ENCODE results near the gene GPR183.

GPR183 gene

DNA sequence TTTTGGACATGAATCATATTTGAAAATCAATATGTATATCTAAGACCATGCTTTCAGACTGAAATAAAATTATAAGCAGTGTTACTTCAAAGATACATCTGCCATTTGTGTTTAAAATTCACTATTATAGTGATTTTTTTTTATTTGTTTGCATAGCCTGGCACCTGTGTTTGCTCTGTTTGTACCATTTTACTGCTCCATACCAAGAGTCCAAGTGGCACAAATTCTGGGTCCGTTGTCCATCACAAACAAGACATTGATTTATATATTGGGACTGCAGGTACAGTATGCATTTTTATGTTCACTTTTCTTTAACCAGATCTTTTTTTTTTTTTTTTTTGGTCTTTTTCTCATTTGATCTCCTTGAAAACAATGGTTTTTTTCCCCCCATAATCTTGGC is 6.7 kb upstream of the GPR183 start:
- peaks cover 0 to 7% (median 0%) of the 10 kb centered on the region in 11 experiments; a peak in 3 of 22 replicates for H3K9me3 ChIP-seq (replicated peaks in 1 of 11)
- H3K9ac ChIP-seq = peak overlapping the region in 7 of 11 experiments; percentile 69 to 79 (median 75); a peak in 13 of 22 replicates
- H4K20me1 ChIP-seq = peaks cover 0 to 10% (median 0%) of the 10 kb centered on the region in 11 experiments; a peak in 2 of 22 replicates
- H3K27me3 ChIP-seq = no peaks in the 10 kb centered on the region
- TF ChIP-seq Cebpa-rat (IDR thresholded peaks at IDR 0.05) = no peak
- peak overlapping the region in 7 of 10 experiments; percentile 6 to 47 (median 32); a peak in 9 of 20 replicates for H3K4me3 ChIP-seq
- H3K4me2 ChIP-seq = peak overlapping the region in 8 of 11 experiments; percentile 72 to 87 (median 83); a peak in 15 of 22 replicates
- H3K27ac ChIP-seq = peak overlapping the region; percentile 57 to 98 (median 93); a peak in 20 of 22 replicates
- peaks cover 0 to 99% (median 88%) of the 10 kb centered on the region in 10 experiments; a peak in 18 of 20 replicates for H3K4me1 ChIP-seq
- peaks cover 31 to 73% (median 61%) of the 10 kb centered on the region in 11 experiments for H3K36me3 ChIP-seq

DNA sequence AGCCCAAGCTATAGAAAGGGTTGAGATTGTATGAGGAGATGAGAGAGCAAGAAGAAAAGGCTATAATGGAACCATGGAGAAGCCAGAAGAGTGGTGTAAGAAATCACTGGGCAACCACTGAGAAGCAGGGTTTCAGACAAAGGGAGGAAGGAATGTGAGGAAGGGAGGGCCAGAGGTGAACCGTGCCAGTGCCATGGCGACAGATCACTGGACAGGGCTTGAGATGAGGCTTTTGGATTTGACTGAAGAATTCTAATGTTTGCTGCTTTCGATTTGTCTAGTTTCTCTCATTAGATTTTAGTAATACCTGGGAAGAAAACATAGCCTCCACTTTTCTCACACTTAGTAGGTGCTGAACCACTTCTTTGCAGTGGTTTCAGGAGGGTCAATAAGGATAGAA is 6.3 kb upstream of the GPR183 start:
- no peak for TF ChIP-seq Cebpa-rat (IDR thresholded peaks at IDR 0.05)
- Histone ChIP-seq H4K20me1 (peaks cover 0 to 10% (median 0%) of the 10 kb centered on the region in 11 experiments; a peak in 2 of 22 replicates), H3K4me1 (peaks cover 0 to 99% (median 84%) of the 10 kb centered on the region in 10 experiments; a peak in 18 of 20 replicates)

DNA sequence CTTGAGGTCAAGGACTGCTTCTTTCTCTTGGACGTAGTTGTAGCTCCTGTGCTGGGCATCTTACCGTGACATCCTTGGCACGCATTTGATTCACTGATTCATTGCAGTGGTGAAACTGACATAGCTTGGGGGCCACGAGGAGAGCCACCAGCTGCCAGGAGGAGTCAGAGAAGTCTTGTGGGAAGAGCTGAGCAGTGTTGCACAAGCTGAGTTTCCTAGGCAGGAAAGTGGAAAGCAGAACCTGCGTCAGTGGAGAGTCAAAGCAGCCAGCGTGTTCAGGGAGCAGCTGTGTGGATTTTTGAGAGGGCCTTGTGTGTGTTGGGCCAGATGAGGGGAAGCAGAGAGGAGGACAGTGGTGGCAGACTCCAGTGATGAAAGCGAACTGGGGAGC is 5.3 kb upstream of the GPR183 start:
- H3K9ac ChIP-seq = peak overlapping the region in 10 of 11 experiments; percentile 20 to 79 (median 74); a peak in 19 of 22 replicates
- H3K4me2 ChIP-seq = peak overlapping the region in 10 of 11 experiments; percentile 20 to 87 (median 81); a peak in 20 of 22 replicates
- H4K20me1 ChIP-seq = peaks cover 0 to 10% (median 0%) of the 10 kb centered on the region in 11 experiments; a peak in 2 of 22 replicates
- H3K36me3 ChIP-seq = peaks cover 24 to 73% (median 60%) of the 10 kb centered on the region in 11 experiments
- H3K4me3 ChIP-seq = peak overlapping the region in 4 of 10 experiments; percentile 10 to 47 (median 16); a peak in 2 of 20 replicates
- no peaks in the 10 kb centered on the region for H3K27me3 ChIP-seq
- H3K4me1 ChIP-seq = peaks cover 0 to 100% (median 87%) of the 10 kb centered on the region in 10 experiments; a peak in 18 of 20 replicates
- H3K27ac ChIP-seq = peak overlapping the region; percentile 57 to 98 (median 93)
- H3K9me3 ChIP-seq (replicated peaks in 1 of 11) = peaks cover 0 to 19% (median 11%) of the 10 kb centered on the region in 11 experiments; a peak in 15 of 22 replicates
- peak in 10 of 11 experiments; percentile 29 to 96 (median 86); a peak in 17 of 22 replicates for TF ChIP-seq Cebpa-rat (IDR thresholded peaks at IDR 0.05)

More for the DNA sequence above, 6.3 kb upstream of the GPR183 start:
- peaks cover 31 to 73% (median 61%) of the 10 kb centered on the region in 11 experiments for H3K36me3 ChIP-seq
- H3K4me2 ChIP-seq = peak overlapping the region in 9 of 11 experiments; percentile 56 to 87 (median 81); a peak in 19 of 22 replicates
- H3K9me3 ChIP-seq (replicated peaks in 1 of 11) = peaks cover 0 to 12% (median 3%) of the 10 kb centered on the region in 11 experiments; a peak in 12 of 22 replicates
- H3K27me3 ChIP-seq = no peaks in the 10 kb centered on the region
- peak overlapping the region; percentile 57 to 98 (median 93); a peak in 21 of 22 replicates for H3K27ac ChIP-seq
- H3K9ac ChIP-seq = peak overlapping the region in 10 of 11 experiments; percentile 19 to 79 (median 74); a peak in 18 of 22 replicates
- H3K4me3 ChIP-seq = peak overlapping the region in 8 of 10 experiments; percentile 6 to 47 (median 28); a peak in 11 of 20 replicates

DNA sequence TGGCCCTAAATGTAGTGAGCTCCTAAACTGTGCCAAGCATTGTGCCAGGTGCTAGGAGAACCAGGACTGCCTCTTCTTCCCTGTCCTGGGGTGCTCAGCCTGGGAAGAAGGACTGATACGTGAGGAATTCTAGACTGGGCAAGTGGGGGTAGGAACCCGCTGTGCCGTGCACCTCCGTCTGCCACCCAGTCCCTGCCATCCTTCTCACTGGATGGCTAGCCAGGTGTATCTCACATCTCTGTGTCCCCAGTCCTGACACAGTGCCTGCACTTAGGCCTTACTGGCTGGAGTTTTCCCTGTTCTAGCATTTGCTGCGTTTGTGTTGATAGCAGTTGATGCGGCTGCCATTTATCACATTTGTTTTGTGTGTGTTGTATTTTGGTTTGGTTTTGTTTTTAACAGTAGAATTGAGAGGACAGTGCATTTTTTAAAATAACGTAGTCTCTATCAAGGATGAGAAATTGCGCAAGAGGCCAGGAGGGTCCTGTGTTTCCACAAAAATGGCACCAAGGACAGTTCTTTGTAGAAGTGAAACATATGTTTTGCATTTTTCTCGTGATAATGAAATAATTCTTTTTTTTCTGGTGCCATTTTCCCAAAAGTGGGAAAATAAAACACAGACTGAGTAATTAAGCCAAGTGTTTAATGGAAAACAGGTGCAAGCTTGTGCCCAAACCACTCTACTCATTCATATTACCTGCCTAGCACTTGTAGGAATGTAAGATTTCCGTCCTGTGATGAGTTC is 4.7 kb upstream of the GPR183 start:
- Histone ChIP-seq H3K4me3 (peak overlapping the region in 5 of 10 experiments; percentile 10 to 21 (median 15); a peak in 4 of 20 replicates), H3K4me1 (peaks cover 0 to 100% (median 87%) of the 10 kb centered on the region in 10 experiments; a peak in 18 of 20 replicates), H3K27ac (peak overlapping the region; percentile 57 to 98 (median 93)), H3K9ac (peak overlapping the region in 10 of 11 experiments; percentile 20 to 79 (median 73); a peak in 19 of 22 replicates), H3K9me3 (replicated peaks in 1 of 11) (peaks cover 0 to 19% (median 11%) of the 10 kb centered on the region in 11 experiments; a peak in 15 of 22 replicates), H4K20me1 (peaks cover 0 to 10% (median 0%) of the 10 kb centered on the region in 11 experiments; a peak in 2 of 22 replicates), H3K4me2 (peak overlapping the region in 10 of 11 experiments; percentile 20 to 87 (median 81); a peak in 20 of 22 replicates), H3K27me3 (no peaks in the 10 kb centered on the region), H3K36me3 (peaks cover 22 to 72% (median 54%) of the 10 kb centered on the region in 11 experiments)
- TF ChIP-seq Cebpa-rat (IDR thresholded peaks at IDR 0.05) = peak in 6 of 11 experiments; percentile 28 to 82 (median 60); a peak in 9 of 22 replicates

DNA sequence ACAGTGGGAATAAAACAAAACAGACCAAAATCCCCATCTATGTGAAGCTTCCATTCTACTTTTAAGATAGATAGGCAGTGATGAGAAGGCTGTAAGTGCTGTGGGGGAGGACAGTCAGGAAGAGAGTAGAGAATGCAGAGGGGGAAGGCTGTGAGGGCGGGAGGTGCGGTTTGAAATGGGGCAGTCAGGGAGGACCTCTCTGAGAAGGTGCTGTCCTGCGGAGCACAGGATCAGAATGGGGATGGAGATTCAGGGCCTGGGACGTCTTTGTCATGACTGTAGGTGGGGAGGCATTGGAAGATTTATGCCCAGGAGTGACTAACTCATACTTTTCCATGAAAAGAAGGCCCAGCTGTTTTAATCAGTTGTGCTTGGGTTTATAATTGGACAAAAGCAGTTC is 3.9 kb upstream of the GPR183 start:
- Histone ChIP-seq H3K9ac (peak overlapping the region in 7 of 11 experiments; percentile 50 to 79 (median 75); a peak in 11 of 22 replicates), H4K20me1 (peaks cover 0 to 10% (median 0%) of the 10 kb centered on the region in 11 experiments; a peak in 2 of 22 replicates), H3K36me3 (peaks cover 14 to 67% (median 52%) of the 10 kb centered on the region in 11 experiments), H3K27me3 (no peaks in the 10 kb centered on the region), H3K9me3 (replicated peaks in 1 of 11) (peaks cover 0 to 19% (median 11%) of the 10 kb centered on the region in 11 experiments; a peak in 15 of 22 replicates), H3K4me2 (peak overlapping the region in 8 of 11 experiments; percentile 21 to 87 (median 83); a peak in 15 of 22 replicates), H3K27ac (peak overlapping the region in 10 of 11 experiments; percentile 77 to 98 (median 93); a peak in 20 of 22 replicates), H3K4me1 (peaks cover 0 to 100% (median 85%) of the 10 kb centered on the region in 10 experiments; a peak in 18 of 20 replicates), H3K4me3 (no peak overlapping the region)
- TF ChIP-seq Cebpa-rat (IDR thresholded peaks at IDR 0.05) = no peak

DNA sequence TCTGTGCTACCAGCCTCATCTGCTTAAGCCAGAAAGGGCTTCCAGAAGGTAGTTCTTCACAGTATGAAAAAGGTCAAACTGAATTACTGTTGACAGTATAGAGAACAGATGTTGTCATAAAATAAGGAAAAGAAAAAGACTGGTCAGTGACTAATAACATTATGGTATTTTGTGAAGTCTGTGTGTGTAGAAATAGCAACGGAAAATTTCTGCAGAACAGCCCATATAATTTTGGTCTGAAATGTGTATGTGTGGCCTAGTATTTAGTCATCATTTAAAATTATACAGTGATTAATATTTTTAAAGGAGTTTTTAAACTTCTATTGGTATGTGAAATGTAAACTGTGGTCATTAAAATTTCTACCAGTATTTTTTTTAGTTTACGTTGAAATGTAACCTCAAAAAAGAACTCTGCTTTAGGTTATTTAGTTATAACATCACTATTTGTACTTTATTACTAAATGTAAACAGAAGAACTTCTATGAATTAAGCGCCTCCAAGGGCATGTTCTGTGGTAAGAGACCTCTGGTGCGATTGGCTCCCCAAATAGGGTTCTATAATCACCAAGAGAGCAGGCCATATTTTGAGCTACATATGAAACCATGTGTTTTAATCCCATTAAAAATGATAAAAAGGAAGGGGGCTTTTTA is 3.3 kb upstream of the GPR183 start:
- Histone ChIP-seq H3K36me3 (peaks cover 12 to 67% (median 52%) of the 10 kb centered on the region in 11 experiments), H4K20me1 (peaks cover 0 to 10% (median 0%) of the 10 kb centered on the region in 11 experiments; a peak in 2 of 22 replicates), H3K4me3 (no peak overlapping the region), H3K9ac (peak overlapping the region in 8 of 11 experiments; percentile 44 to 79 (median 75); a peak in 15 of 22 replicates), H3K27me3 (no peaks in the 10 kb centered on the region), H3K27ac (peak overlapping the region; percentile 47 to 98 (median 93)), H3K9me3 (replicated peaks in 1 of 11) (peaks cover 0 to 19% (median 11%) of the 10 kb centered on the region in 11 experiments; a peak in 15 of 22 replicates), H3K4me2 (peak overlapping the region in 8 of 11 experiments; percentile 21 to 87 (median 83); a peak in 14 of 22 replicates), H3K4me1 (peaks cover 0 to 100% (median 86%) of the 10 kb centered on the region in 10 experiments; a peak in 18 of 20 replicates)
- TF ChIP-seq Cebpa-rat (IDR thresholded peaks at IDR 0.05) = no peak

DNA sequence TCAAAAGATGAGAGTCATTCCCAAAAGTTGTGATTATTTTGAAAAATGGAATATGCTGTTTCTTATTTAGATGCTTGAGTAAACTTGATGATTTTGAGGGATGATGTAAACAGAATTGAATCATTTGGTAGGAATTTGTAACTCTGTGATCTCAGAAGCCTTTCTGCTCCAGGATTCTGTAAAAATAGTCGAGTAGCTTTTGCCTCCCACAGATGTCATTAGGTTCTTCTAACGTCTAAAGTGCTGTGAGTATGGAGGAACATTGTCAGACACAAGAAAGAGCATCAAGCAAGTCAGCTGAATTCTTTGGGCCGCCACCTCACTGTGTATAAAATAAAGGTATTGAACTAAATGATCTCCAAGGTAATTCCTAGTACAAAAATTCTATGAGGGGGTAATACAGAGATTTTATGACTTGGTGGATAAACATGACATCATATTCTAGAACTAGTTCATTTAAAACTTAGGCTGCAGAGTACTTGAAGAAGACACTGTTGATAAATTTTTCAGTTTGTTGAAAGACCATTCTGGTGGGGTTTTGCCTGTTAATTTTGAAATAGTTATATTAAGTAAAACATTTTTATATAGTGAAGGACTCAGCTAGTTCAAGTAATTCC is 1.4 kb upstream of the GPR183 start:
- Histone ChIP-seq H3K27ac (peak overlapping the region in 9 of 11 experiments; percentile 56 to 98 (median 93); a peak in 17 of 22 replicates), H3K27me3 (no peaks in the 10 kb centered on the region), H3K4me3 (no peak overlapping the region), H3K9me3 (replicated peaks in 1 of 11) (peaks cover 0 to 16% (median 11%) of the 10 kb centered on the region in 11 experiments; a peak in 15 of 22 replicates), H3K4me2 (peak overlapping the region in 4 of 11 experiments; percentile 80 to 87 (median 86); a peak in 7 of 22 replicates), H4K20me1 (peaks cover 0 to 15% (median 0%) of the 10 kb centered on the region in 11 experiments; a peak in 4 of 22 replicates), H3K36me3 (peaks cover 18 to 67% (median 52%) of the 10 kb centered on the region in 11 experiments; a peak in 21 of 22 replicates), H3K9ac (peak overlapping the region in 4 of 11 experiments; percentile 64 to 75 (median 68); a peak in 4 of 22 replicates), H3K4me1 (peaks cover 0 to 100% (median 77%) of the 10 kb centered on the region in 10 experiments; a peak in 18 of 20 replicates)
- TF ChIP-seq Cebpa-rat (IDR thresholded peaks at IDR 0.05) = no peak
